ENCODE results near the gene DEFB114.

The DEFB114 gene

DNA sequence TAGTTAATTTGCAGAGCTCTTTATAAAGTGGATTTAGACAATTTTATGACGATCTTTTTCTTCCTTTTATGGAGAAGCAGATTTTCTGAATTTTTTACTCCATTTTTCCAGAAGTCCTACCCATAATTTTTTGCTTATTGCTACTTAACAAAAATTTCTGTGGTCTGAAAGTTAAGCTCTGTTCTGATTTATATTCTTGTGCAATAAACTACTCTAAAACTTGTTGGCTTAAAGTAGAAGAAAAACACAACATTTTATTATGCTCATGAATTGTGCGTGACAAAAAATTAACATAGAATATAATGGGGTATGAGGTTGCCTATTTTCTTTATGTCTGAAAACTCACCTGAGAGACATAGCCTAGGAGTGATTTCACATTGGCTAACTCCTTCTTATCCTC lies 2.9 kb upstream of the DEFB114 start:
- no peaks in the 10 kb centered on the region for H3K27me3 ChIP-seq
- DNase-seq = no peak
- no peak overlapping the region for H3K4me3 ChIP-seq (ENCODE audit: low read depth, low read length)
- no peaks in the 10 kb centered on the region for H3K36me3 ChIP-seq
- H3K9me3 ChIP-seq = no peaks in the 10 kb centered on the region
- no peaks in the 10 kb centered on the region for H3K4me1 ChIP-seq
- TF ChIP-seq, protein P1, sequence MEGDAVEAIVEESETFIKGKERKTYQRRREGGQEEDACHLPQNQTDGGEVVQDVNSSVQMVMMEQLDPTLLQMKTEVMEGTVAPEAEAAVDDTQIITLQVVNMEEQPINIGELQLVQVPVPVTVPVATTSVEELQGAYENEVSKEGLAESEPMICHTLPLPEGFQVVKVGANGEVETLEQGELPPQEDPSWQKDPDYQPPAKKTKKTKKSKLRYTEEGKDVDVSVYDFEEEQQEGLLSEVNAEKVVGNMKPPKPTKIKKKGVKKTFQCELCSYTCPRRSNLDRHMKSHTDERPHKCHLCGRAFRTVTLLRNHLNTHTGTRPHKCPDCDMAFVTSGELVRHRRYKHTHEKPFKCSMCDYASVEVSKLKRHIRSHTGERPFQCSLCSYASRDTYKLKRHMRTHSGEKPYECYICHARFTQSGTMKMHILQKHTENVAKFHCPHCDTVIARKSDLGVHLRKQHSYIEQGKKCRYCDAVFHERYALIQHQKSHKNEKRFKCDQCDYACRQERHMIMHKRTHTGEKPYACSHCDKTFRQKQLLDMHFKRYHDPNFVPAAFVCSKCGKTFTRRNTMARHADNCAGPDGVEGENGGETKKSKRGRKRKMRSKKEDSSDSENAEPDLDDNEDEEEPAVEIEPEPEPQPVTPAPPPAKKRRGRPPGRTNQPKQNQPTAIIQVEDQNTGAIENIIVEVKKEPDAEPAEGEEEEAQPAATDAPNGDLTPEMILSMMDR (IDR thresholded peaks at IDR 0.05; ENCODE audit: low read depth, low read length) = no peak

DNA sequence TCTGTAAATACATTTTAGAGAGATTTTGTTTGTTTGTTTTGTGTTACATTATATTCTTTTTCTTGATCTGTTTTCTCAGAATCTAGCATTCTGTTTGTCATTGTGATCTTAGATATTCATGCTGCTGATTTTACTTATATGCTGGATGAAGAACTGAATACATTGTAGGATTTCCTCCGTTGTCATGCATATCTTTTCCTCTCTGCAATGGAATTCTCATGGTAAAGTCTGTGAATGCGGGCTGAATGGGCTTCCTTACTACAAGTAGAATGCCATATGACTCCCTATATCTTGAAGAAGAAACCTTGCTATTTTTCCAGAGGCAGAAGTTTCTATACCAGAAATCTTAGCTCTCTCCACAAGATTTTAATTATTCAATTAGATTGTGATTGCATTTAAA lies 2.4 kb upstream of the DEFB114 start:
- no peak for DNase-seq
- Histone ChIP-seq H3K27me3 (no peaks in the 10 kb centered on the region), H3K9me3 (no peaks in the 10 kb centered on the region), H3K4me1 (no peaks in the 10 kb centered on the region), H3K4me3 (ENCODE audit: low read depth, low read length) (no peak overlapping the region), H3K36me3 (no peaks in the 10 kb centered on the region)
- TF ChIP-seq, protein P1 (IDR thresholded peaks at IDR 0.05; ENCODE audit: low read depth, low read length) = no peak

DNA sequence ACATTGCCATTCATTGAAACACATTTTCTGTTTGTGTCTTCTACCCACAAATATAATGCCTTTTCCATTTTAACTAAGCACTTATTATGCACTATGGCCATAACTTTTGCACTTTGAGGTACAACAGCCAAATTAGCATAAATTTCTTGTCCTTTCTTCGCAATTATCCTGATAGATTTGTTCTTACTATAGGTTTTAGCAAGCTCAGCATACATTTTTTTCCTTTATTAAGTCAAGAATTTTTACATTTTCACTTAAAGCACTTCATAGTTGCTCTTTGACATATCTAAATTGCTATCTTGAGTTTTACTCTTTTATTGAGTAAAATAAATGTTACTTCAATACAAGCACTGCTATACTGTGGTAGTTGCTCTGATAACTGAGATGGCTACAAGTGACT lies 5.8 kb downstream of the DEFB114 start:
- Histone ChIP-seq H3K27me3 (no peaks in the 10 kb centered on the region), H3K36me3 (no peaks in the 10 kb centered on the region), H3K4me1 (no peaks in the 10 kb centered on the region), H3K9me3 (no peaks in the 10 kb centered on the region), H3K4me3 (ENCODE audit: low read depth, low read length) (no peak overlapping the region)
- no peak for DNase-seq
- TF ChIP-seq, protein P1 (IDR thresholded peaks at IDR 0.05; ENCODE audit: low read depth, low read length) = no peak

DNA sequence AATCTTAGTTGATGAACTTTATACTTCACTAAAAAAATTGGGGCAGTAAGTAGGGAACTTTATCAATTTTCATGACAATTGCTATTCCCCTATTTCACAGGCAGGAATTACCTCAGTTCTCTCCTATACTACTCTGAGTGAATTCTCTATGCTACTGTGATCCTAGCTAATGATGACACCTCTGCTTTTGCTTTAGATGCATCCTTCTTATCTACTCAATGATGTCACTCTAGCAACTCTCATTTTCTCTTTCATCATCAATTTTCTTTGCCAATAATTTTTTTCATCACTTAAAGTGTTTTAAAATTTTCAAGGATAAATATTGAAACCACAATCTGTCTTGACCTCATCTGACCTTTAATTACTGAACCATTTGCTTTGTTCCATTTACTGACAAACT lies 8.1 kb downstream of the DEFB114 start:
- Histone ChIP-seq H3K4me3 (ENCODE audit: low read depth, low read length) (no peak overlapping the region), H3K27me3 (no peaks in the 10 kb centered on the region), H3K9me3 (no peaks in the 10 kb centered on the region), H3K36me3 (no peaks in the 10 kb centered on the region), H3K4me1 (no peaks in the 10 kb centered on the region)
- DNase-seq = no peak
- TF ChIP-seq, protein P1 (IDR thresholded peaks at IDR 0.05; ENCODE audit: low read depth, low read length) = no peak

DNA sequence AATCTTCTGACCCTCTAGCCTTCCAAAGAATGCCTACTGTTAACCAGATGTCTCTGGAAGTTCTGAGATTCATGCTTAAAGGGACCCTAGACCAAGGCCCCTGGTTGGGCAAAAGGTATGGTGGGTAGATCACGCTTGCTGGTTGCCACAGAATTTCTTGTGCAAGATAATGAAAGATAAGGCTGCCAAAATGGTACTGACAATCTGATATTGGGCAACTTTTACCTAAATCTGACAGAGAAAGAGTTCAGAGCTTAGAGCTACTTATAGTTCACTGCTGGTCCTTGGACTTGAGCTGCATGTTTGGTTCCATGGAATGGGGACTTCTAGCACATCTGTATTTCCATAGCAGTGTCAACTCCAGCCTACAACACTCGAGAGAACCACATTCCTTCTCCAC lies 12.0 kb downstream of the DEFB114 start:
- TF ChIP-seq, protein P1 (IDR thresholded peaks at IDR 0.05; ENCODE audit: low read depth, low read length) = no peak
- DNase-seq = no peak
- Histone ChIP-seq H3K27me3 (no peaks in the 10 kb centered on the region), H3K4me1 (no peaks in the 10 kb centered on the region), H3K36me3 (no peaks in the 10 kb centered on the region), H3K4me3 (ENCODE audit: low read depth, low read length) (no peak overlapping the region), H3K9me3 (no peaks in the 10 kb centered on the region)

DNA sequence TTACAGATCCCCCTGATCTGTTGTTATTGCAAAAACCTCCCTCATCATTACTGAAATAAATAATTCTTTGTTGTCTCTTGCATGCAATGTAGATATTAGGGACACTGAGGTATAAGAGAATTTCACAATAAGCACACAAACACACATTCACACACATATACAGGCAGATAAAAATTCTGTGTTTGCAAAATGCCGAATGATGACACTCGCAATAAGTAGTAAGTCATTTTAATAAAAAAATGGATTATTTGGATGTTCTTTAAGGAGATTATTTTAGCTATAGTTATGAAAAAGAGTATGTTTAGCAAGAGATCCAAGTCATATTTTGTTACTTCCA lies 13.6 kb downstream of the DEFB114 start:
- H3K4me1 ChIP-seq = no peaks in the 10 kb centered on the region
- TF ChIP-seq, protein P1 (IDR thresholded peaks at IDR 0.05; ENCODE audit: low read depth, low read length) = no peak
- no peaks in the 10 kb centered on the region for H3K9me3 ChIP-seq
- H3K4me3 ChIP-seq (ENCODE audit: low read depth, low read length) = no peak overlapping the region
- no peaks in the 10 kb centered on the region for H3K27me3 ChIP-seq
- H3K36me3 ChIP-seq = no peaks in the 10 kb centered on the region
- DNase-seq = no peak

All from BE2C (cell line).